Retinal pigment epithelial cell (primary cell): ENCODE data around the gene GINS2.

Experiments
- DNase-seq: peaks from one replicate; pipeline ENCODE4 v3.0.0-alpha.2; 2010; ENCODE audit warnings: low read depth
- H3K4me3 ChIP-seq: 2 replicates; pipeline ENCODE4 v1.5.1; 2011; ENCODE audit warnings: mild to moderate bottlenecking, low read length, control low read depth, moderate library complexity
- CTCF ChIP-seq: conservative IDR thresholded peaks from 2 replicates; pipeline ENCODE4 v1.5.1; 2011; ENCODE audit warnings: low read depth, low read length, control low read depth, inconsistent platforms

Gene GINS2

GRCh38 chr16:85683363-85683762 lies 5.4 kb downstream of the GINS2 start:
- no peak for DNase-seq

GRCh38 chr16:85682516-85682915 lies 6.2 kb downstream of the GINS2 start:
- TF ChIP-seq CTCF, result no peak
- no peak for DNase-seq
- no peak overlapping the region for H3K4me3 ChIP-seq

More at GRCh38 chr16:85683363-85683762, 5.4 kb downstream of the GINS2 start:
- no peak for TF ChIP-seq CTCF
- no peak overlapping the region for H3K4me3 ChIP-seq

GRCh38 chr16:85681255-85681654 lies 7.5 kb downstream of the GINS2 start:
- no peak for DNase-seq
- TF ChIP-seq CTCF, result no peak
- H3K4me3 ChIP-seq, result no peak overlapping the region

- no peak for TF ChIP-seq CTCF
- H3K4me3 ChIP-seq, result no peak overlapping the region
- no peak for DNase-seq
These were observed 8.3 kb downstream of the GINS2 start for GRCh38 chr16:85680352-85680944.

GRCh38 chr16:85679870-85680269 lies 8.9 kb downstream of the GINS2 start:
- no peak for DNase-seq
- no peak for TF ChIP-seq CTCF
- H3K4me3 ChIP-seq, result no peak overlapping the region

GRCh38 chr16:85678821-85679220 lies 9.9 kb downstream of the GINS2 start:
- no peak for TF ChIP-seq CTCF
- no peak overlapping the region for H3K4me3 ChIP-seq
- no peak for DNase-seq

- TF ChIP-seq CTCF, result no peak
- no peak for DNase-seq
- no peak overlapping the region for H3K4me3 ChIP-seq
These were observed 10.7 kb downstream of the GINS2 start for GRCh38 chr16:85678016-85678415.
